ENCODE data around the gene ST6GAL1. TPM values are rescaled to one million over a fixed set of nuclear protein-coding genes. Genes with fewer than 3 reads are reported as not detected.
"Not testable (repeated sequence)": the region's sequence is repeated elsewhere in the genome, so short reads cannot be mapped to it uniquely, and the experiment has no call there.

The ST6GAL1 gene
- total RNA-seq, 1 donor from 2014 or later = 72.7 TPM

DNA sequence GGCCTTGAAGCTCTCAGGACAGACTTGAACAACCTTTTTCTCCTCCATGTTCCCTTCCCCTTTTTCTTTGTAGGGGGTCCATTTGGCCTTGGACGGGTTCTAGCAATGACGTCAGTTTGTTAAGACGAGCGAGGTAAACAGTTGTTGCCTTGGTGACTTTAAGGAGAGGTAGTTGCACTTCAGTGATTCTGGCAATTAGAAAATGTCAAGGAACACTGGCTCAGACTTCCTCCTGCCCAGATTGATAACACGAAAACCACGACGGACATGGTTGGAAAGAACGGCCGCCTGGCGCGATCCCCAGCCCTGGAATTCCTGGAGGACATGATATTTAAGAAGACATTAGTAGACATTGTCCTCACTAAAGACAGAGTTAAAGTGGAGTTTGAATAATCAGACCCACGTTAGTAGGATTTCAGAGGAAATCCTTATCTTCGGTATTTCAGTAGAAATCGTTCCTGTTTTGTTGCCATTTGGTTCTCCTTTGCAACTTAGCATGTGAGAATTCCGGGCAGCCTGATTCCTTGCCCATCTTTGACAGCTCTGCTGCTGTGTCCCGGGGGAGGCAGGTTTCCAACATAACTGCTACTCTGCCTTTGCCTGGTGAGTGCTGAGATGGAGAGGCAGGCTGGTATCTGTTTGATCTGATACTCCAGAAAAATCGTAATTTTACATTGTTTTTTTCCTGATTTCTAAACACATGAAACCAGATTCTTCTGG is 87.3 kb downstream of the ST6GAL1 start:
- Histone ChIP-seq H3K4me3 (no peak overlapping the region), H3K4me1 (peaks cover 47% of the 10 kb centered on the region), H3K27ac (no peak overlapping the region), H3K27me3 (ENCODE audit: low read depth) (no peaks in the 10 kb centered on the region), H3K9me3 (no peaks in the 10 kb centered on the region), H3K36me3 (no peaks in the 10 kb centered on the region)
- no peak for ATAC-seq
- DNase-seq = no peak
- intact Hi-C loops (cut with DNase I) = no loop called here
- TF ChIP-seq CTCF (IDR thresholded peaks at IDR 0.05) = no peak

DNA sequence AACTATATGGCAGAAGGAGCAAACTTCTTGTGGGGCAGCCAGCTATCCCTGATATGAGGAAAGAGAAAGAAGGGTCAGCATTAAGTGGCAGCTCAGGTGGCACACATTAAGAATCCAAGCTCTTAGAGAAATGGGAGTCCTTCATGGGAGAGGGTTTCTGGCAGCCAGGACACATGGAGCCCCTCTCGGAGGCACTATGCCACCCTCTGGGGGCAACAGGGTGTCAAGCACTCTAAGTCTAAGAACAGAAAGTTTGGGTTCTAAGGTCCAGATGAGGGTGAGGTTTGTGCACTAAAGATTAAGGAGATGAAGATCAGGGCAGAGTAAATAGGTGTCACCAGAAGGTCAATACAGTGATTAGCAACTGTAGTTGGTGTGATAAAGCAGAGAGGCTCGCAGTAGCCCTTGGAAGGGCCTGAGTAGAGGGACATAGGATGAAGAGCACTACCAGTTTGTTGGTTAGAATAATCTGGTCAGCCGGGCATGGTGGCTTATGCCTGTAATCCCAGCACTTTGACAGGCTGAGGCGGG is 89.3 kb downstream of the ST6GAL1 start:
- Histone ChIP-seq H3K4me1 (peaks cover 28% of the 10 kb centered on the region), H3K36me3 (no peaks in the 10 kb centered on the region), H3K4me3 (no peak overlapping the region), H3K9me3 (no peaks in the 10 kb centered on the region), H3K27me3 (ENCODE audit: low read depth) (no peaks in the 10 kb centered on the region), H3K27ac (no peak overlapping the region)
- no peak for TF ChIP-seq CTCF (IDR thresholded peaks at IDR 0.05)
- intact Hi-C loops (cut with DNase I) = no loop called here
- DNase-seq = no peak
- ATAC-seq = no peak

DNA sequence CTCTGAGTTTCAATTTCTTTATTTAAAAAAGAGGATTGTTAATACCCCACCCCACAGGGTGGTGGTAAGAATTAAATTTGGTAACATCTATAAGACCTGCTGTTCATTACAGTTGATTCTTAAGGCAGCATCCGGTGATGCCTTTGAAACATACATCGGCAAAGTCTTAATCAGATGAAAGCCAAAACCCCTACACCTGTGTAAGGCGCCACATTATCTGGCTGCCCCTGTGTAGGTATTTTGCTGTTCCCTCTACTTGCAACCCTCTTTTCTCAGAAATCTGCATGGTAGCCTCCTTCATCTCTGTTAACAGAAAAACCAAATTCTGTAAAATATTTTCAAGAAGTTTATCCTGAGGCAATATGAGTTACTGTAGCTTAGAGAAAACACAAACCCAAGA is 90.0 kb downstream of the ST6GAL1 start:
- intact Hi-C loops (cut with DNase I) = no loop called here
- no peak overlapping the region for H3K27ac ChIP-seq
- H3K36me3 ChIP-seq = no peaks in the 10 kb centered on the region
- DNase-seq (no peak), ATAC-seq (no peak)
- no peaks in the 10 kb centered on the region for H3K27me3 ChIP-seq (ENCODE audit: low read depth)
- no peaks in the 10 kb centered on the region for H3K9me3 ChIP-seq
- peaks cover 20% of the 10 kb centered on the region for H3K4me1 ChIP-seq
- TF ChIP-seq CTCF (IDR thresholded peaks at IDR 0.05) = no peak
- no peak overlapping the region for H3K4me3 ChIP-seq

DNA sequence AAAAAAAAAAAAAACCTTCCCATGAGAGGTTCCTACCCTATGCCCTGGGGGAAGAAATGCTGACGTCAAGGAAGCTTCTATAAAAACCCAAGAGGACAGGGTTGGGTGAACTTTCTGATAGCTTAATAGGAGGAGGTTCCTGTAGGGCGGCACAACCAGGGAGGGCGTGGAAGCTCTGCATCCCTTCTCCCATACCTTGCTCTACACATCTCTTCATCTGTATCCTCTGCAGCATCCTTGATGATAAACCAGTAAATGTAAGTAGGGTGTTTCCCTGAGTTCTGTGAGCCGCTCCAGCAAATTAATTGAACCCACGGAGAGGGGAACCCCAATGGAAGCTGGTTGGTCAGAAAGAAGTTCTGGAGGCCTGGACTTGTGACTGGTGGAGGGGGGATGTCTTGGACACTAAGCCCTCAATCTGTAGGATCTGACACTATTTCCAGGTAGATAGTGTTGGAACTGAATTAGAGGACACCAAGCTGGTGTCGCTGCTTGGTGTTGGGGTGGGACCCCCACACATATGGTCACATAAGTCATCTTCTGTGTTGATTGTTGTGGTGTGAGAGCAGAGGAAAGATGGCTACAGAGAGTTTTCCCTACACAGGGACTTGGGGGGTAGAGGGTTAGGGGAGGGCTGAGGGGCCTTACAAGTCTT is 91.5 kb downstream of the ST6GAL1 start:
- TF ChIP-seq CTCF (IDR thresholded peaks at IDR 0.05) = no peak
- no peak for ATAC-seq
- DNase-seq = no peak
- H3K27me3 ChIP-seq (ENCODE audit: low read depth) = no peaks in the 10 kb centered on the region
- peaks cover 12% of the 10 kb centered on the region for H3K4me1 ChIP-seq
- intact Hi-C loops (cut with DNase I) = no loop called here
- H3K4me3 ChIP-seq = no peak overlapping the region
- no peaks in the 10 kb centered on the region for H3K9me3 ChIP-seq
- H3K36me3 ChIP-seq = no peaks in the 10 kb centered on the region
- no peak overlapping the region for H3K27ac ChIP-seq

- H3K4me1 ChIP-seq = peaks cover 11% of the 10 kb centered on the region
- ATAC-seq = no peak
- no peak for TF ChIP-seq CTCF (IDR thresholded peaks at IDR 0.05)
- H3K27ac ChIP-seq = no peak overlapping the region
- H3K36me3 ChIP-seq = no peaks in the 10 kb centered on the region
- no peak for DNase-seq
- H3K27me3 ChIP-seq (ENCODE audit: low read depth) = no peaks in the 10 kb centered on the region
- no peak overlapping the region for H3K4me3 ChIP-seq
- intact Hi-C loops (cut with DNase I) = no loop called here
- H3K9me3 ChIP-seq = no peaks in the 10 kb centered on the region
These were observed 92.2 kb downstream of the ST6GAL1 start for GRCh38 chr3:187022403-187023029.

DNA sequence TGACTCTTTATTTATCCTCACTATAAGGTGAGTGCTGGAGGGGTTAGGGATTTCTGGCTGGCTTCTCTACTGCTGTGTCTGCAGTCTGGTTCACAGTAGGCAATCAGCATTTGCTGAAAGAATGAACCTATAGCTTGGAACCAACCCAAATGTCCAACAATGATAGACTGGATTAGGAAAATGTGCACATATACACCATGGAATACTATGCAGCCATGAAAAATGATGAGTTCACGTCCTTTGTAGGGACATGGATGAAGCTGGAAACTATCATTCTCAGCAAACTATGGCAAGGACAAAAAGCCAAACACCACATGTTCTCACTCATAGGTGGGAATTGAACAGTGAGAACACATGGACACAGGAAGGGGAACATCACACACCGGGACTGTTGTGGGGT is 93.0 kb downstream of the ST6GAL1 start:
- intact Hi-C loops (cut with DNase I); H3K27me3 ChIP-seq (ENCODE audit: low read depth); ATAC-seq; H3K4me3 ChIP-seq; H3K36me3 ChIP-seq; DNase-seq; H3K9me3 ChIP-seq; H3K27ac ChIP-seq: not testable (repeated sequence)
- H3K4me1 ChIP-seq = peaks cover 11% of the 10 kb centered on the region
